ENCODE measurements around the gene C9. TPM values are rescaled to one million over a fixed set of nuclear protein-coding genes. Genes with fewer than 3 reads are reported as not detected.

C9 gene
- total and polyA plus RNA-seq, 2 donors: 0.47 TPM; not detected in 1

Other genes with a start within 250 kb of the C9 start
- 10.9 TPM for gene FYB1, start 144.9 kb downstream of the C9 start, total RNA-seq
- gene FYB1, start 144.9 kb downstream of the C9 start, polyA plus RNA-seq: 2.9 TPM
- 167 TPM for gene DAB2, start 60.5 kb upstream of the C9 start, total RNA-seq
- 21.4 TPM for gene DAB2, start 60.5 kb upstream of the C9 start, polyA plus RNA-seq

Measured in urinary bladder (tissue), 2 donors.